Glomerular visceral epithelial cell (primary cell): ENCODE results near the gene MS4A12.
"Not testable (repeated sequence)": the region's sequence is repeated elsewhere in the genome, so short reads cannot be mapped to it uniquely, and the experiment has no call there.

Experiments used
- DNase-seq: peaks from one replicate; pipeline ENCODE4 v3.0.0-alpha.2; 2016; ENCODE audit errors: extremely low spot score

Gene MS4A12

GRCh38 chr11:60512651-60513225 is 20.2 kb downstream of the MS4A12 start:
- no peak for DNase-seq

- DNase-seq, result no peak
These were observed 21.2 kb downstream of the MS4A12 start for GRCh38 chr11:60513496-60514460.

GRCh38 chr11:60515144-60515855 is 22.7 kb downstream of the MS4A12 start, which contains the start of gene MS4A13:
MS4A13 (plus strand) TSS chr11:60515392; CDS start chr11:60518084, 2,692 bp downstream.
- DNase-seq, result no peak

GRCh38 chr11:60528465-60528864 is 35.9 kb downstream of the MS4A12 start:
- DNase-seq, result no peak

GRCh38 chr11:60528934-60529333 is 36.4 kb downstream of the MS4A12 start:
- DNase-seq, result no peak

DNA sequence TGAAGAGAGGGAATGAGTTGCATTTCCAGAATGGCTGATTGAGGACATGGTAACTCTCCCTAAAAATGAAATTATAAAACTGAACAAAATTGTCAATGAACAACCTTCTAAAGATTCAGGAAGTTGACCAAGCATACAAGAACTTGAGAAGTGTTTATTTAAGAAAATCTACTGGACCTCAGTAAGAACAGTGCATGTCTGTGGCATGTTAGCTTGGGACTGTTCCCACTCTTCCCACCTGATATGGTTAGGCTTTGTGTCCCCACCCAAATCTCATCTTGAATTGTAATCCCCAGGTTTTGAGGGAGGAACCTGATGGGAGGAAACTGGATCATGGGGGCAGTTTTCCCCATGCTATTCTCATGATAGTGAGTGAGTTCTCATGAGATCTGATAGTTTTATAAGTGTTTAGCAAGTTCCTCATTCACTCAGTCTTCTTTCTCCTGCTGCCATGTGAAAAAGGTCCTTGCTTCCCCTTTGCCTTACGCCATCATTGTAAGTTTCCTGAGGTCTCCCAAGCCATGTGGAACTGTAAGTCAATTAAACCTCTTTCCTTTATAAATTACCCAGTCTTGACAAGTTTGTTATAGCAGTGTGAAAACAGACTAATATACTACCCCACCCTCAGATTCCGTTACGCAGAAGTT is 38.0 kb downstream of the MS4A12 start:
- no peak for DNase-seq

- DNase-seq, result not testable (repeated sequence)
These were observed 39.8 kb downstream of the MS4A12 start for GRCh38 chr11:60532383-60532782.

DNA sequence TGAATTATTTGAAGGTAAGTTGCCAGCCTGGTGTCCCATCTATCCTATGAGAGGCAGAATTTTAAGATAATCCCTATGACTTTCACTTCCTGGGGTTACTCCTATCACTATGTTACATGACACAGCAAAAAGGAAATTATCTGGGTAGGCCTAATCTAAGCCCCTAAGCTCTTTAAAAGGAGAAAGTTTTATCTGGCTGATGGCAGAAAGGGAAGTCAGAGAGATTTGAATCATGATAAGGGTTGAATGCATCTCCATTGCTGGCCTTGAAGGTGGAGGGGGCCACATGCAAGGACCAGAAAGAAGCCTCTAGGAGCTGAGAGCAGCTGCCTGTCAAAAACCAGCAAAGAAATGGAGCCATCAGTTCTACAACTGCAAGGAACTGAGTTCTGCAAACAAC is 46.0 kb downstream of the MS4A12 start:
- DNase-seq, result not testable (repeated sequence)

GRCh38 chr11:60544077-60544476 is 51.5 kb downstream of the MS4A12 start:
- DNase-seq, result no peak
